ENCODE measurements around the gene FAM78A.
"Not testable (repeated sequence)": the region's sequence is repeated elsewhere in the genome, so short reads cannot be mapped to it uniquely, and the experiment has no call there.

The FAM78A gene

DNA sequence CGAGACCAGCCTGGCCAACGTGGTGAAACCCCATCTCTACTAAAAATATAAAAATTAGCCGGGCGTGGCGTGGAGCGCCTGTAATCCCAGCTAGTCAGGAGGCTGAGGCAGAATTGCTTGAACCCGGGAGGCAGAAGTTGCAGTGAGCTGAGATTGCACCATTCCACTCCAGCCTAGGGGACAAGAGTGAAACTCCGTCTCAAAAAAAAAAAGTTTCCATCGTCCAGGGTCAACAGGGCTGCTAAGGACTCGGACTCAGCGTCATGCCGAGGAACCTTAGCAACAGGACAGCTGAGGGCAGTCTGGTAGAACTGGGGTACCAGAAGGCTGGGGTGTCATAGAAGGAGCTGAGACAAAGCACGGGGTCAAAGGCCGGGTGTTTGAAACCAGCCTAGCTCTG is 21.7 kb downstream of the FAM78A start:
- TF ChIP-seq, protein P1, sequence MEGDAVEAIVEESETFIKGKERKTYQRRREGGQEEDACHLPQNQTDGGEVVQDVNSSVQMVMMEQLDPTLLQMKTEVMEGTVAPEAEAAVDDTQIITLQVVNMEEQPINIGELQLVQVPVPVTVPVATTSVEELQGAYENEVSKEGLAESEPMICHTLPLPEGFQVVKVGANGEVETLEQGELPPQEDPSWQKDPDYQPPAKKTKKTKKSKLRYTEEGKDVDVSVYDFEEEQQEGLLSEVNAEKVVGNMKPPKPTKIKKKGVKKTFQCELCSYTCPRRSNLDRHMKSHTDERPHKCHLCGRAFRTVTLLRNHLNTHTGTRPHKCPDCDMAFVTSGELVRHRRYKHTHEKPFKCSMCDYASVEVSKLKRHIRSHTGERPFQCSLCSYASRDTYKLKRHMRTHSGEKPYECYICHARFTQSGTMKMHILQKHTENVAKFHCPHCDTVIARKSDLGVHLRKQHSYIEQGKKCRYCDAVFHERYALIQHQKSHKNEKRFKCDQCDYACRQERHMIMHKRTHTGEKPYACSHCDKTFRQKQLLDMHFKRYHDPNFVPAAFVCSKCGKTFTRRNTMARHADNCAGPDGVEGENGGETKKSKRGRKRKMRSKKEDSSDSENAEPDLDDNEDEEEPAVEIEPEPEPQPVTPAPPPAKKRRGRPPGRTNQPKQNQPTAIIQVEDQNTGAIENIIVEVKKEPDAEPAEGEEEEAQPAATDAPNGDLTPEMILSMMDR (IDR thresholded peaks at IDR 0.05; ENCODE audit: low read depth, low read length): no peak
- DNase-seq (ENCODE audit: low read depth, low spot score): no peak
- in situ Hi-C loops (cut with HindIII; ENCODE audit: low sequenced_read_pairs): no loop called here
- no peak overlapping the region for H3K4me3 ChIP-seq (ENCODE audit: low read depth, low read length)

DNA sequence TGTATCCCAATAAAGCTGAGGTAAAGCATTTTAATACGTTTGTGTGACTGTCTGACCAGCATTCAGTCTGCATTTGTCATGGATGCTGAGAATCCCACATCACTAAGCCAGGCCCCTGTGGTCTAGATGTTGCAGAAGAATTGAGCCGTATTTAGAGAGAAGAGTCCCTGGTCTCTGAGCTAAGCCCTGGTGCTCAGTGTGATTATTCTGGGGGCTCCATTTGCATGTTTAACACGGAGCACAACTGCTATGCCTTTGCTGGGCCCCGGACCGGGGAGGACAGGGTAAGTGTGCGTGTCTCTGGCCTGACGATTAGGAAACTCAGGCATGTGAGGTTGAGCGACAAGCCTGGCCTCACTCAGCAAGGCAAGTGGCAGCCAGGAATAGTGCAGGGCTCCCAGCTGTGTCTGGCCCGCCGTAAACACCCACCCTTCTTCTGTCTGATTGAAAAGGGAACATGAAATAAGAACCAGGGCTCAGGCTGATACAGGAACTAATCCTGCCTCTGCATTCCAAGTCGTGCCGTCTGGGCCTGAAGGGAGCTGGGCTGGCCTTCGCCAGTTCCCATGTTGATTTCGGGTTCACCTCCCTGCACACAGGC is 22.3 kb downstream of the FAM78A start:
- in situ Hi-C loops (cut with HindIII; ENCODE audit: low sequenced_read_pairs): no loop called here
- DNase-seq (ENCODE audit: low read depth, low spot score): peak; percentile 49
- TF ChIP-seq, protein P1 (IDR thresholded peaks at IDR 0.05; ENCODE audit: low read depth, low read length): no peak
- H3K4me3 ChIP-seq (ENCODE audit: low read depth, low read length): no peak overlapping the region

DNA sequence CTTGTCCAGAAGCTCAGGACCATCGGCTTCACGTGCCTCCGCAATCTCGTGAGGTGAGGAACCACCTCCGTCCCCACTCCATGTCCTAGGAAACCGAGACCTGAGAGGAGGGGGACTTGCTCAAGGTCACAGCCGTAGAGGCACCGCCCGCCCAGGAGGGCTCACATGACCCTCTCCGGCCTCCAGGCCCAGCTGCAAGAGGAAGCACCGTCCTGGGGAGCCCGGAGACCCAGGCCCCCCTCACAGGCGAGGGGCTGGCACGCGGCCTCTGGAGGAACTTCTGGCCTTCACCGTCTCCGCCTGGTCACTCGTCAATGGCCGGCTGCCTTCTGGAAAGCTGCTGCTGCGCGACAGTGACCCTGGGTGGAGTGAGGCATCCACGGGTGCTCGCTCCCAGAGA is 24.2 kb downstream of the FAM78A start:
- H3K4me3 ChIP-seq (ENCODE audit: low read depth, low read length): no peak overlapping the region
- TF ChIP-seq, protein P1 (IDR thresholded peaks at IDR 0.05; ENCODE audit: low read depth, low read length): no peak
- no peak for DNase-seq (ENCODE audit: low read depth, low spot score)
- in situ Hi-C loops (cut with HindIII; ENCODE audit: low sequenced_read_pairs): no loop called here

DNA sequence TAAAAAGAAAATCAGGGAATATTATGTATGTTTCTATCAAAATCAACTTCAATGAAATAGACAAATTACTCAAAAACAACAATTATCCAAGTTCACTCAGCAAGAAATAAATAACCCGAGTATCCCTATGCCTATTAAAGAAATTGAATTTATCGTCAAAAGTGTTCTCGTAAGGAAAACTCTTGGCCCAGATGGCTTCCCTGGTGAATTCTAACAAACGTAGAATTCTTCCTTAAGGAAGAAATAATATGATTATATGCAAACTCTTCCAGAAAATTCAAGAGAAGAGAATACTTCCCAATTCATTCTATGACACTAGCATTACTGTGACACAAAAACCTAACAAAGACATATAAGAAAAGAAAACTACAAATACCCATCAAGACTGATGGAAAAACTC is 29.7 kb downstream of the FAM78A start:
- no peak for DNase-seq (ENCODE audit: low read depth, low spot score)
- TF ChIP-seq, protein P1 (IDR thresholded peaks at IDR 0.05; ENCODE audit: low read depth, low read length): no peak
- no peak overlapping the region for H3K4me3 ChIP-seq (ENCODE audit: low read depth, low read length)
- in situ Hi-C loops (cut with HindIII; ENCODE audit: low sequenced_read_pairs): no loop called here

DNA sequence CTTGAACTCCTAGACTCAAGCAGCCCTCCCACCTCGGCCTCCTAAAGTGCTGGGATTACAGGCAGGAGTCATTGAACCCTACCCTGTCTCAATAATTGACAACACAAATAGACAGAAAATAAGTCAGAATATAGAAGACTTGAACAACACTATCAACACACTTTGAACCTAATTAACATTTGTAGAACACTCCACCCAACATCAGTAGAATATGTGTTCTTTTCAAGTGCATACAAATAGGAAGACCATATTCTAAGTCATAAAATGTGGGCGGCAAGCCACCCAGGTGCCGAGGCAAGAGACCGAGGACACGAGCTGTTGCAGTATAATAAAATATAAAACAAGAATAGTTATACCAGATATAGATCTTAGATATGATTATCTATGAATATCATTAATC is 32.0 kb downstream of the FAM78A start:
- in situ Hi-C loops (cut with HindIII; ENCODE audit: low sequenced_read_pairs): not testable (repeated sequence)

DNA sequence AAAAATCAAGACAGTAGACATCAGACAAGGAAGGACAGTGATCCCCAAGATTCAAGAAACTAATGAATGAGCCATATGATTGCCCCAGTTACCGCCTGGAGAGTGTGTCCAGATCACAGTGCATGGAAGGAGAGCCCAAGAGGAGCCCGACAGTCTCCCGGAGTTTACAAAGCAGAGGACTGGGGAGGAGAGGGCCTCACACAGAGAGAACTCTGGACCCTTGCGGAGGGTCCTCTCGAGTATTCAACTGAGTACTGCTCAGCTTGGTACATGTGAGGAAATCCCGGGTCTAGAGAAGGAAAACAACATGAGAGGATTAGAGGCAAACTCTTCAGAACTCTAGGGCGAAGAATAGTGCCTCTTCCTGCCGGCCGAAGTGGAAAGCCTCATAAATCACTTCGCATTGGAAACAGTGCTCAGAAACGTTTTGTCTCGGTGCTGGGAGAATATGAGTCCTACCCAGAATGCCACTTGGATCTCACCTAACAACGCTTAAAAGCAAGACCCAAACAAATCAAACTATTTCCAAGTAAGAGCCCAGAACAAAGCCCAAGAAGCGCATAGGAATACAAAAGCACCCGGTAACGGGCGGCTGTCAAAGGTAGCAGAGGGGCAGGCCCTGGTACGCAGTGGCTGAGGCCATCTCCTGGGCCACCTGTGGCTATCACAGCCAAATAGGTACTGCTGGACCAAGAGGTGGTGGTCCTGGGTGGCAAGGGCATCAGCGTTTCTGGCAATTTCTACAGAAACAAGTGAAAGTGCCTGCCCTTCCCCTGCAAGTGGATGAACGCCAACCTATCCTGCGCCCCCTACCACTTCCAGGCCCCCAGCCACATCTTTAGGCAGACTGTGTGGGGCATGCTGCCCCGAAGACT is 36.0 kb downstream of the FAM78A start:
- no peak overlapping the region for H3K4me3 ChIP-seq (ENCODE audit: low read depth, low read length)
- DNase-seq (ENCODE audit: low read depth, low spot score): peak; percentile 7
- in situ Hi-C loops (cut with HindIII; ENCODE audit: low sequenced_read_pairs): no loop called here
- TF ChIP-seq, protein P1 (IDR thresholded peaks at IDR 0.05; ENCODE audit: low read depth, low read length): no peak

More for the DNA sequence above, 32.0 kb downstream of the FAM78A start:
- H3K4me3 ChIP-seq (ENCODE audit: low read depth, low read length); DNase-seq (ENCODE audit: low read depth, low spot score): not testable (repeated sequence)

Measured in astrocyte of the spinal cord (primary cell).